Neuron (in vitro differentiated cells): ENCODE results near the gene ANO9.
"Not testable (repeated sequence)": the region's sequence is repeated elsewhere in the genome, so short reads cannot be mapped to it uniquely, and the experiment has no call there.

Experiments used
- H2AFZ ChIP-seq: one replicate; pipeline ENCODE4 v1.6.1; 2013; ENCODE audit warnings: low read depth, mild to moderate bottlenecking, inconsistent platforms, low read length, moderate library complexity
- H3K27me3 ChIP-seq: one replicate; pipeline ENCODE4 v1.6.1; 2013; ENCODE audit warnings: low read length; ENCODE audit not compliant: insufficient read depth
- H3K36me3 ChIP-seq: one replicate; pipeline ENCODE4 v1.6.1; 2013; ENCODE audit warnings: low read length; ENCODE audit not compliant: insufficient read depth
- H3K4me1 ChIP-seq: one replicate; pipeline ENCODE4 v1.6.1; 2013; ENCODE audit warnings: low read length; ENCODE audit not compliant: insufficient read depth
- H3K4me3 ChIP-seq: 2 replicates; pipeline ENCODE4 v1.5.1; 2013; ENCODE audit warnings: mild to moderate bottlenecking, low read length, moderate library complexity
- H3K9me3 ChIP-seq: one replicate; pipeline ENCODE4 v1.6.1; 2013; ENCODE audit warnings: low read length

Gene ANO9

GRCh38 chr11:398826-399225 lies 43.0 kb downstream of the ANO9 start:
- no peak overlapping the region for H3K4me3 ChIP-seq
- peaks cover 8% of the 10 kb centered on the region for H3K9me3 ChIP-seq
- H2AFZ ChIP-seq, result no peak overlapping the region
- H3K4me1 ChIP-seq, result no peaks in the 10 kb centered on the region
- no peaks in the 10 kb centered on the region for H3K27me3 ChIP-seq
- H3K36me3 ChIP-seq, result no peaks in the 10 kb centered on the region

- Histone ChIP-seq H3K4me1 (no peaks in the 10 kb centered on the region), H2AFZ (no peak overlapping the region), H3K36me3 (no peaks in the 10 kb centered on the region), H3K27me3 (no peaks in the 10 kb centered on the region), H3K4me3 (no peak overlapping the region), H3K9me3 (peaks cover 8% of the 10 kb centered on the region)
Measured at GRCh38 chr11:396948-397548, 44.8 kb downstream of the ANO9 start.

- no peaks in the 10 kb centered on the region for H3K4me1 ChIP-seq
- H3K9me3 ChIP-seq, result peaks cover 8% of the 10 kb centered on the region
- H3K4me3 ChIP-seq, result no peak overlapping the region
- no peaks in the 10 kb centered on the region for H3K36me3 ChIP-seq
- no peak overlapping the region for H2AFZ ChIP-seq
- no peaks in the 10 kb centered on the region for H3K27me3 ChIP-seq
Measured at GRCh38 chr11:396511-396947, 45.3 kb downstream of the ANO9 start.

- Histone ChIP-seq H3K36me3 (no peaks in the 10 kb centered on the region), H3K27me3 (no peaks in the 10 kb centered on the region), H3K9me3 (peaks cover 8% of the 10 kb centered on the region), H3K4me1 (no peaks in the 10 kb centered on the region), H3K4me3 (no peak overlapping the region), H2AFZ (no peak overlapping the region)
Measured at GRCh38 chr11:395866-396265, 45.9 kb downstream of the ANO9 start.

- Histone ChIP-seq H3K36me3 (no peaks in the 10 kb centered on the region), H3K4me1 (no peaks in the 10 kb centered on the region), H3K9me3 (peaks cover 8% of the 10 kb centered on the region), H3K4me3 (no peak overlapping the region), H3K27me3 (no peaks in the 10 kb centered on the region), H2AFZ (no peak overlapping the region)
Measured at GRCh38 chr11:394858-395655, 46.8 kb downstream of the ANO9 start.

GRCh38 chr11:394034-394857 lies 47.6 kb downstream of the ANO9 start, which contains the start of gene PKP3:
Gene PKP3, plus strand, starts transcription at chr11:394209. Its CDS starts 84 bp downstream, at chr11:394293.
- Histone ChIP-seq H3K9me3 (peaks cover 4% of the 10 kb centered on the region), H2AFZ (no peak within 1 kb of the TSS), H3K36me3 (no peaks in the 10 kb centered on the region), H3K4me3 (no peak within 1 kb of the TSS), H3K27me3 (no peaks in the 10 kb centered on the region), H3K4me1 (no peaks in the 10 kb centered on the region)

- H3K27me3 ChIP-seq, result peaks cover 4% of the 10 kb centered on the region
- H3K36me3 ChIP-seq, result no peaks in the 10 kb centered on the region
- no peaks in the 10 kb centered on the region for H3K4me1 ChIP-seq
- H3K4me3 ChIP-seq, result no peak overlapping the region
- H2AFZ ChIP-seq, result no peak overlapping the region
- no peaks in the 10 kb centered on the region for H3K9me3 ChIP-seq
Measured at GRCh38 chr11:393219-394033, 48.4 kb downstream of the ANO9 start.

- Histone ChIP-seq H3K4me1 (no peaks in the 10 kb centered on the region), H3K4me3 (no peak overlapping the region)
Measured at GRCh38 chr11:392102-392777, 49.6 kb downstream of the ANO9 start.

GRCh38 chr11:391117-392017 lies 50.4 kb downstream of the ANO9 start:
- H3K9me3 ChIP-seq, result peaks cover 4% of the 10 kb centered on the region
- no peak overlapping the region for H3K4me3 ChIP-seq
- H3K36me3 ChIP-seq, result no peaks in the 10 kb centered on the region

More at GRCh38 chr11:392102-392777, 49.6 kb downstream of the ANO9 start:
- Histone ChIP-seq H3K36me3 (no peaks in the 10 kb centered on the region), H3K9me3 (no peaks in the 10 kb centered on the region), H3K27me3 (peaks cover 4% of the 10 kb centered on the region), H2AFZ (no peak overlapping the region)

GRCh38 chr11:390175-390574 lies 51.6 kb downstream of the ANO9 start:
- peaks cover 9% of the 10 kb centered on the region for H3K9me3 ChIP-seq
- no peaks in the 10 kb centered on the region for H3K36me3 ChIP-seq
- no peak overlapping the region for H2AFZ ChIP-seq
- no peaks in the 10 kb centered on the region for H3K4me1 ChIP-seq
- H3K4me3 ChIP-seq, result no peak overlapping the region
- peaks cover 4% of the 10 kb centered on the region for H3K27me3 ChIP-seq

More at GRCh38 chr11:391117-392017, 50.4 kb downstream of the ANO9 start:
- Histone ChIP-seq H2AFZ (no peak overlapping the region), H3K4me1 (no peaks in the 10 kb centered on the region), H3K27me3 (peaks cover 4% of the 10 kb centered on the region)

- H3K27me3 ChIP-seq, H3K4me3 ChIP-seq: not testable (repeated sequence)
Measured at GRCh38 chr11:389369-389768, 52.4 kb downstream of the ANO9 start.

More at GRCh38 chr11:389369-389768, 52.4 kb downstream of the ANO9 start:
- H3K9me3 ChIP-seq, H2AFZ ChIP-seq, H3K4me1 ChIP-seq, H3K36me3 ChIP-seq: not testable (repeated sequence)
